B cell (primary cell): Measurements from ENCODE around the gene SAP130.

Source experiments
- EZH2 ChIP-seq: IDR thresholded peaks from 2 replicates; pipeline ENCODE4 v1.6.1; 2012; ENCODE audit warnings: borderline replicate concordance, low read depth, mild to moderate bottlenecking, moderate library complexity, low read length; ENCODE audit not compliant: insufficient read depth, poor library complexity, severe bottlenecking
- TF ChIP-seq, protein P1 (sequence below): fragments of 200-600 bp; IDR thresholded peaks from one replicate; pipeline ENCODE4 v1.8.0; 2022; ENCODE audit warnings: antibody characterized with exemption, mild to moderate bottlenecking

DNA sequence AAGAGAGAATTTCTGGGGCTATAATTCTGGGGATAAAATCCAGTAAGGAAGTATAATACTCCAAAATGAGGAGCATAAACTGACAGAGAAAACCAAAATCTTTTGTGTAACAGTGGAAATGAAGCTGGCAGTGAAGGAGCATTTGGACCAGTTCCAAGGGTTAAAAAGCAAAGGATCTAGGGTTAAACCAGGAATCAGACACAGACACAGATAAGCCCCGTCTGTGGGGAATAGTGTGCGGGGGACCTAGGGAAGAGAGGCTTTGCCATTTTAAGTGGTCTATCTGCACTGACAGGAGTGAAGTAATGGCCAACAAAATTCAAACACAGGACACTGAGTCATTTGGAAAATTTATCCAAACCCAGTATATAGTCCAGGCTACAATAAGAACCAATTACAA lies 23.4 kb downstream of the SAP130 start:
- TF ChIP-seq, protein P1, sequence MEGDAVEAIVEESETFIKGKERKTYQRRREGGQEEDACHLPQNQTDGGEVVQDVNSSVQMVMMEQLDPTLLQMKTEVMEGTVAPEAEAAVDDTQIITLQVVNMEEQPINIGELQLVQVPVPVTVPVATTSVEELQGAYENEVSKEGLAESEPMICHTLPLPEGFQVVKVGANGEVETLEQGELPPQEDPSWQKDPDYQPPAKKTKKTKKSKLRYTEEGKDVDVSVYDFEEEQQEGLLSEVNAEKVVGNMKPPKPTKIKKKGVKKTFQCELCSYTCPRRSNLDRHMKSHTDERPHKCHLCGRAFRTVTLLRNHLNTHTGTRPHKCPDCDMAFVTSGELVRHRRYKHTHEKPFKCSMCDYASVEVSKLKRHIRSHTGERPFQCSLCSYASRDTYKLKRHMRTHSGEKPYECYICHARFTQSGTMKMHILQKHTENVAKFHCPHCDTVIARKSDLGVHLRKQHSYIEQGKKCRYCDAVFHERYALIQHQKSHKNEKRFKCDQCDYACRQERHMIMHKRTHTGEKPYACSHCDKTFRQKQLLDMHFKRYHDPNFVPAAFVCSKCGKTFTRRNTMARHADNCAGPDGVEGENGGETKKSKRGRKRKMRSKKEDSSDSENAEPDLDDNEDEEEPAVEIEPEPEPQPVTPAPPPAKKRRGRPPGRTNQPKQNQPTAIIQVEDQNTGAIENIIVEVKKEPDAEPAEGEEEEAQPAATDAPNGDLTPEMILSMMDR, result no peak
- no peak for TF ChIP-seq EZH2
